HUES48 (cell line): ENCODE results near the gene NEB.

ENCODE experiments used
- H3K27ac ChIP-seq: one replicate; pipeline ENCODE4 v1.7.0; 2013; ENCODE audit warnings: low read depth, low read length, inconsistent platforms
- H3K27me3 ChIP-seq: 2 replicates; pipeline ENCODE4 v1.6.1; 2013; ENCODE audit warnings: mild to moderate bottlenecking, low read length; ENCODE audit not compliant: control insufficient read depth, insufficient read depth
- H3K36me3 ChIP-seq: 2 replicates; pipeline ENCODE4 v1.6.1; 2013; ENCODE audit warnings: low read length; ENCODE audit not compliant: control insufficient read depth, insufficient read depth
- H3K4me1 ChIP-seq: 2 replicates; pipeline ENCODE4 v1.6.1; 2013; ENCODE audit warnings: mild to moderate bottlenecking, low read length; ENCODE audit not compliant: control insufficient read depth, insufficient read depth
- H3K4me3 ChIP-seq: 2 replicates; pipeline ENCODE4 v1.5.1; 2013; ENCODE audit warnings: mild to moderate bottlenecking, low read depth, low read length
- H3K9ac ChIP-seq: 2 replicates; pipeline ENCODE4 v1.6.1; 2013; ENCODE audit warnings: mild to moderate bottlenecking, low read depth, low read length, moderate library complexity
- H3K9me3 ChIP-seq: 2 replicates; pipeline ENCODE4 v1.6.1; 2013; ENCODE audit warnings: low read length; ENCODE audit not compliant: control insufficient read depth, insufficient read depth

NEB gene

GRCh38 chr2:151634736-151635467 lies 99.4 kb downstream of the NEB start:
- Histone ChIP-seq H3K36me3 (no peaks in the 10 kb centered on the region), H3K9me3 (no peaks in the 10 kb centered on the region)

GRCh38 chr2:151632993-151633565 lies 101.2 kb downstream of the NEB start:
- H3K4me1 ChIP-seq = no peaks in the 10 kb centered on the region
- no peaks in the 10 kb centered on the region for H3K9me3 ChIP-seq
- no peaks in the 10 kb centered on the region for H3K36me3 ChIP-seq
- no peak overlapping the region for H3K27ac ChIP-seq
- H3K9ac ChIP-seq = no peak overlapping the region
- no peak overlapping the region for H3K4me3 ChIP-seq
- no peaks in the 10 kb centered on the region for H3K27me3 ChIP-seq

More at GRCh38 chr2:151634736-151635467, 99.4 kb downstream of the NEB start:
- no peaks in the 10 kb centered on the region for H3K27me3 ChIP-seq
- H3K27ac ChIP-seq = no peak overlapping the region
- no peak overlapping the region for H3K4me3 ChIP-seq
- H3K9ac ChIP-seq = no peak overlapping the region
- H3K4me1 ChIP-seq = no peaks in the 10 kb centered on the region

GRCh38 chr2:151630372-151630771 lies 103.9 kb downstream of the NEB start:
- no peaks in the 10 kb centered on the region for H3K36me3 ChIP-seq
- no peaks in the 10 kb centered on the region for H3K9me3 ChIP-seq
- H3K27me3 ChIP-seq = no peaks in the 10 kb centered on the region
- no peaks in the 10 kb centered on the region for H3K4me1 ChIP-seq
- H3K9ac ChIP-seq = no peak overlapping the region
- H3K4me3 ChIP-seq = no peak overlapping the region
- no peak overlapping the region for H3K27ac ChIP-seq

- Histone ChIP-seq H3K27me3 (no peaks in the 10 kb centered on the region), H3K9me3 (no peaks in the 10 kb centered on the region), H3K9ac (no peak overlapping the region), H3K4me1 (no peaks in the 10 kb centered on the region), H3K27ac (no peak overlapping the region), H3K4me3 (no peak overlapping the region), H3K36me3 (no peaks in the 10 kb centered on the region)
Measured at GRCh38 chr2:151627353-151627752, 106.9 kb downstream of the NEB start.

GRCh38 chr2:151624271-151624670 lies 110.0 kb downstream of the NEB start:
- no peaks in the 10 kb centered on the region for H3K36me3 ChIP-seq
- H3K4me3 ChIP-seq = no peak overlapping the region
- H3K9me3 ChIP-seq = no peaks in the 10 kb centered on the region
- H3K4me1 ChIP-seq = no peaks in the 10 kb centered on the region
- H3K9ac ChIP-seq = no peak overlapping the region
- H3K27me3 ChIP-seq = no peaks in the 10 kb centered on the region
- H3K27ac ChIP-seq = no peak overlapping the region

GRCh38 chr2:151623631-151624030 lies 110.6 kb downstream of the NEB start:
- Histone ChIP-seq H3K27me3 (no peaks in the 10 kb centered on the region), H3K4me3 (no peak overlapping the region), H3K9ac (no peak overlapping the region), H3K4me1 (no peaks in the 10 kb centered on the region), H3K36me3 (no peaks in the 10 kb centered on the region), H3K27ac (no peak overlapping the region), H3K9me3 (no peaks in the 10 kb centered on the region)

- Histone ChIP-seq H3K9ac (no peak overlapping the region), H3K9me3 (no peaks in the 10 kb centered on the region), H3K4me1 (no peaks in the 10 kb centered on the region), H3K27ac (no peak overlapping the region), H3K36me3 (no peaks in the 10 kb centered on the region), H3K27me3 (no peaks in the 10 kb centered on the region), H3K4me3 (no peak overlapping the region)
Measured at GRCh38 chr2:151620761-151621160, 113.5 kb downstream of the NEB start.

- Histone ChIP-seq H3K27me3 (no peaks in the 10 kb centered on the region), H3K27ac (no peak overlapping the region), H3K9me3 (no peaks in the 10 kb centered on the region), H3K4me3 (no peak overlapping the region), H3K4me1 (no peaks in the 10 kb centered on the region), H3K36me3 (no peaks in the 10 kb centered on the region), H3K9ac (no peak overlapping the region)
Measured at GRCh38 chr2:151619337-151619989, 114.8 kb downstream of the NEB start.

GRCh38 chr2:151616760-151617339 lies 117.4 kb downstream of the NEB start:
- H3K27ac ChIP-seq = no peak overlapping the region
- no peaks in the 10 kb centered on the region for H3K9me3 ChIP-seq
- no peaks in the 10 kb centered on the region for H3K27me3 ChIP-seq
- H3K36me3 ChIP-seq = no peaks in the 10 kb centered on the region
- no peak overlapping the region for H3K4me3 ChIP-seq
- no peak overlapping the region for H3K9ac ChIP-seq
- no peaks in the 10 kb centered on the region for H3K4me1 ChIP-seq

- Histone ChIP-seq H3K36me3 (no peaks in the 10 kb centered on the region), H3K9me3 (no peaks in the 10 kb centered on the region), H3K9ac (no peak overlapping the region), H3K27me3 (no peaks in the 10 kb centered on the region), H3K4me1 (no peaks in the 10 kb centered on the region), H3K27ac (no peak overlapping the region), H3K4me3 (no peak overlapping the region)
Measured at GRCh38 chr2:151614606-151615306, 119.5 kb downstream of the NEB start.
